OCI-LY3 (cell line): ENCODE measurements around the gene COPZ2.
A peak's percentile ranks its signal among the peaks of the same experiment; 100 is the strongest.
"Not testable (repeated sequence)": the region's sequence is repeated elsewhere in the genome, so short reads cannot be mapped to it uniquely, and the experiment has no call there.

Source experiments
- H2AFZ ChIP-seq: fragments of 200-600, 300-600 bp; shearing (Covaris generic); 2 replicates; pipeline ENCODE4 v1.6.0; 2014; ENCODE audit warnings: antibody characterized with exemption, low read depth, low read length
- H3K27ac ChIP-seq: fragments of 200-600, 300-600 bp; sonication (generic); 2 replicates; pipeline ENCODE4 v1.5.1; 2014; ENCODE audit warnings: mild to moderate bottlenecking, low read length, moderate library complexity, mixed read lengths
- H3K27me3 ChIP-seq: fragments of 200-600, 300-600 bp; sonication (generic); 2 replicates; pipeline ENCODE4 v1.6.1; 2014; ENCODE audit warnings: low read depth, low read length, mixed read lengths
- H3K36me3 ChIP-seq: fragments of 200-600, 300-600 bp; sonication (generic); replicated peaks from 2 replicates; pipeline ENCODE3; 2014; ENCODE audit warnings: low read depth, low read length, mixed read lengths
- H3K4me1 ChIP-seq: fragments of 300-600, 200-600 bp; sonication (generic); 2 replicates; pipeline ENCODE4 v1.6.1; 2014; ENCODE audit warnings: low read length, mixed read lengths
- H3K4me2 ChIP-seq: fragments of 200-600, 300-600 bp; sonication (generic); 2 replicates; pipeline ENCODE4 v1.6.1; 2014; ENCODE audit warnings: low read length, mixed read lengths
- H3K4me3 ChIP-seq: fragments of 300-600, 200-600 bp; sonication (generic); 2 replicates; pipeline ENCODE4 v1.5.1; 2014; ENCODE audit warnings: antibody characterized with exemption, mild to moderate bottlenecking, low read length, moderate library complexity
- H3K79me2 ChIP-seq: fragments of 300-600, 200-600 bp; shearing (Covaris generic); 2 replicates; pipeline ENCODE4 v1.6.1; 2014; ENCODE audit warnings: mild to moderate bottlenecking, low read length, mixed read lengths
- H3K9ac ChIP-seq: fragments of 300-600, 200-600 bp; shearing (Covaris generic); 2 replicates; pipeline ENCODE4 v1.6.0; 2014; ENCODE audit warnings: mild to moderate bottlenecking, low read length, moderate library complexity
- H3K9me3 ChIP-seq: fragments of 200-600, 300-600 bp; shearing (Covaris generic); 2 replicates; pipeline ENCODE4 v1.6.1; 2014; ENCODE audit warnings: low read length, mixed read lengths; ENCODE audit not compliant: insufficient read depth
- H4K20me1 ChIP-seq: fragments of 200-600, 300-600 bp; sonication (generic); 2 replicates; pipeline ENCODE4 v1.6.1; 2016; ENCODE audit warnings: low read length, mixed read lengths; ENCODE audit not compliant: insufficient read depth
- EZH2phosphoT487 ChIP-seq: fragments of 200-600 bp; shearing (Covaris generic); IDR thresholded peaks from 2 replicates; pipeline ENCODE4 v1.6.1; 2018; ENCODE audit warnings: antibody characterized with exemption, mixed run types, low read depth
- TF ChIP-seq, protein P1 (sequence below): fragments of 200-600, 300-600 bp; sonication (generic); IDR thresholded peaks from 2 replicates; pipeline ENCODE4 v1.5.1; 2014; ENCODE audit warnings: antibody characterized with exemption, low read length, low read depth

Gene COPZ2, protein sequence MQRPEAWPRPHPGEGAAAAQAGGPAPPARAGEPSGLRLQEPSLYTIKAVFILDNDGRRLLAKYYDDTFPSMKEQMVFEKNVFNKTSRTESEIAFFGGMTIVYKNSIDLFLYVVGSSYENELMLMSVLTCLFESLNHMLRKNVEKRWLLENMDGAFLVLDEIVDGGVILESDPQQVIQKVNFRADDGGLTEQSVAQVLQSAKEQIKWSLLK

DNA sequence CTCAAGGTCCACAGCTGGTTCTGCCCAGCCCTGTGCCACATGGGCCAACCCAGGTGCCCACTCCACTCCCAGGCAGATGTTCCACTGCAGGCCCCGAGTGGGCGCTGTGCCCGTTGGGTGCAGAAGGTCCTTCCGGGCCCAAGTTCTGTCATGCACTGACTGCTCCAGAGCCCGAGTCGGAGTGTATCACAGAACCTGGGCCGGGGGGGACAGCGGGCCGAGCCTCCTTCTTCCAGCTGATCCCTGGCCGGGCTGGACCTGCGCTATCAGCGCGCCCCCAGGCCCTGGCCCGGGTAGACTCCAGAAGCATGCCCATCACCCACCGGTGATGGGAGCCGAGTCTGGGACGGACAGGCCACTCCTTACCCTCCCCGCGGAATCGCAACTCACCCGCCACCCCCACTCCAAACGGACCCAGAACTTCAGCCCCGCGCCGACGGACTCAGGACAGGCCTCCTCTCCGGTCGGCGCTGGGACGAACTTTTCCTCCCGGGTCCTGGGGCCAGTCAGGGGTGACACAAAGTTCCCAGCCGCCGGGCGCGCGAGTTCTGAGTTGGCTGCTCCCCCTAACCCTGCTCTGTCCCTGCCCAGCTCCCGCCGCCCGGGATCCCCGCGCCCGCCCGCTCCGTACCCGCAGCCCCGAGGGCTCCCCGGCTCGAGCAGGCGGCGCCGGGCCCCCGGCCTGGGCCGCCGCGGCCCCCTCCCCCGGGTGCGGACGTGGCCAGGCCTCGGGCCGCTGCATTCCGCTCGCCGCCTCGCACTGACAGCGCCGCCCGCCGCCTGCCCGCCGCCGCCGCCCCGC lies at the start of gene COPZ2:
COPZ2 (minus strand) TSS at position 762 of the 802 bp plus-strand sequence; CDS start at position 742, 20 bp downstream.
- peaks cover 22% of the 10 kb centered on the region for H3K4me1 ChIP-seq
- H3K4me3 ChIP-seq: peak within 1 kb of the TSS; percentile 86
- H3K9ac ChIP-seq: peak within 1 kb of the TSS; percentile 84
- peak within 1 kb of the TSS; percentile 96 for H2AFZ ChIP-seq
- no peaks in the 10 kb centered on the region for H3K36me3 ChIP-seq
- no peaks in the 10 kb centered on the region for H3K9me3 ChIP-seq
- H3K27me3 ChIP-seq: no peaks in the 10 kb centered on the region
- H3K4me2 ChIP-seq: peak within 1 kb of the TSS; percentile 100
- H3K27ac ChIP-seq: no peak within 1 kb of the TSS
- H3K79me2 ChIP-seq: no peaks in the 10 kb centered on the region
- TF ChIP-seq EZH2phosphoT487: no peak
- TF ChIP-seq, protein P1, sequence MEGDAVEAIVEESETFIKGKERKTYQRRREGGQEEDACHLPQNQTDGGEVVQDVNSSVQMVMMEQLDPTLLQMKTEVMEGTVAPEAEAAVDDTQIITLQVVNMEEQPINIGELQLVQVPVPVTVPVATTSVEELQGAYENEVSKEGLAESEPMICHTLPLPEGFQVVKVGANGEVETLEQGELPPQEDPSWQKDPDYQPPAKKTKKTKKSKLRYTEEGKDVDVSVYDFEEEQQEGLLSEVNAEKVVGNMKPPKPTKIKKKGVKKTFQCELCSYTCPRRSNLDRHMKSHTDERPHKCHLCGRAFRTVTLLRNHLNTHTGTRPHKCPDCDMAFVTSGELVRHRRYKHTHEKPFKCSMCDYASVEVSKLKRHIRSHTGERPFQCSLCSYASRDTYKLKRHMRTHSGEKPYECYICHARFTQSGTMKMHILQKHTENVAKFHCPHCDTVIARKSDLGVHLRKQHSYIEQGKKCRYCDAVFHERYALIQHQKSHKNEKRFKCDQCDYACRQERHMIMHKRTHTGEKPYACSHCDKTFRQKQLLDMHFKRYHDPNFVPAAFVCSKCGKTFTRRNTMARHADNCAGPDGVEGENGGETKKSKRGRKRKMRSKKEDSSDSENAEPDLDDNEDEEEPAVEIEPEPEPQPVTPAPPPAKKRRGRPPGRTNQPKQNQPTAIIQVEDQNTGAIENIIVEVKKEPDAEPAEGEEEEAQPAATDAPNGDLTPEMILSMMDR: peak; percentile 73
- H4K20me1 ChIP-seq: no peaks in the 10 kb centered on the region

DNA sequence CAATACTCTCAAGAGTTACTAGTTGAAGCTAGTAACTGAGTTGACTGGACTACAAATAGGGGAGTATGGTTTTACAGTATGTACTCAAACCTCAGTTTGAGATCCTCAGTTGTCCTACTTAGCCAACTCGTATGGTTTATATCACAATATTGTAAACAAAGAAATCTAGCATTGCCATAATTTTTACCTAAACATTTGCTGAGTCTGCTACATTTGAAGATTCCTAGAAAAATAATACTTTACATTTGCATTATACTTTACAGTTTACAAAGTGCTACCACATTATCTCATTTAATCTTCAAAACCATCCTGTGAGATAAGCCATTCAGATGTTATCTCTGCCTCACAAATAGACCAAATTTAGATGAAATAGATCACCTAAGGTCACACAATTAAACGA lies 47.3 kb upstream of the COPZ2 start:
- H2AFZ ChIP-seq: no peak overlapping the region
- H3K27ac ChIP-seq: no peak overlapping the region
- H3K4me1 ChIP-seq: no peaks in the 10 kb centered on the region
- H3K9me3 ChIP-seq: no peaks in the 10 kb centered on the region
- no peaks in the 10 kb centered on the region for H3K36me3 ChIP-seq
- no peak overlapping the region for H3K9ac ChIP-seq
- no peak for TF ChIP-seq EZH2phosphoT487
- TF ChIP-seq, protein P1: no peak
- peaks cover 87% of the 10 kb centered on the region for H3K79me2 ChIP-seq
- H4K20me1 ChIP-seq: peaks cover 32% of the 10 kb centered on the region
- H3K27me3 ChIP-seq: no peaks in the 10 kb centered on the region
- no peak overlapping the region for H3K4me3 ChIP-seq
- no peak overlapping the region for H3K4me2 ChIP-seq

DNA sequence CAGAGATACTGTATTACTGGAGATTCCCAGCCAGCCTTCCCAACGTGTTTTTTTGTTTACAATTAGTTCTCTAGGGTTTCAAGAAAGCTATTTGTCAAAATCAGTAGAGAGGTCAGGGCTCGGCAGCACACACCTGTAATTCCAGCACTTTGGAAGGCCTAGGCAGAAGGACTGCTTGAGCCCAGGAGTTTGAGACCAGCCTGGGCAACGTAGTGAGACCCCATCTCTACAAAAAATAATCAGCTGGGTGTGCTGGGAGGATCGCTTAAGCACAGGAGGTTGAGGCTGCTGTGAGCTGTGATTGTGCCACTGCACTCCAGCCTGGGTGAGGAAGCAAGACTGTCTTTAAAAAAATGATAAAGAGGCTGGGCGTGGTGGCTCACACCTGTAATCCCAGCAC lies 44.3 kb upstream of the COPZ2 start:
- no peak overlapping the region for H3K4me2 ChIP-seq
- H4K20me1 ChIP-seq: peaks cover 39% of the 10 kb centered on the region
- no peak for TF ChIP-seq EZH2phosphoT487
- TF ChIP-seq, protein P1: no peak
- no peak overlapping the region for H3K27ac ChIP-seq
- H3K4me3 ChIP-seq: no peak overlapping the region
- H2AFZ ChIP-seq: no peak overlapping the region
- H3K79me2 ChIP-seq: peaks cover 83% of the 10 kb centered on the region
- H3K9me3 ChIP-seq: no peaks in the 10 kb centered on the region
- no peak overlapping the region for H3K9ac ChIP-seq
- no peaks in the 10 kb centered on the region for H3K4me1 ChIP-seq
- H3K27me3 ChIP-seq: no peaks in the 10 kb centered on the region
- H3K36me3 ChIP-seq: no peaks in the 10 kb centered on the region

DNA sequence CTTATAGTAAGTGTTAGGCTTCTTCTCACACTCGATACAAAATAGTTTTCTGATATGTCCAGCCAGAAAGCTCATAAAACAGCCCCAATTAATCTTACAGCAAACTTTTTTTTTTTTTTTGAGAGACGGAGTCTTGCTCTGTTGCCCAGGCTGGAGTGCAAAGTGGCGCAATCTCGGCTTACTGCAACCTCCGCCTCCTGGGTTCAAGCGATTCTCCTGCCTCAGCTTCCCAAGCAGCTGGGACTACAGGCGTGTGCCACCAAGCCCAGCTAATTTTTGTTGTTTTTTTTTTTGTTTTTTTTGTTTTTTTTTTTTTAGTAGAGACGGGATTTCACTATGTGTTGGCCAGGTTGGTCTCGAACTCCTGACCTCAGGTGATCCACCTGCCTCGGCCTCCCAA lies 39.6 kb upstream of the COPZ2 start:
- not testable (repeated sequence) for H3K27ac ChIP-seq, H3K9me3 ChIP-seq, H3K27me3 ChIP-seq, H2AFZ ChIP-seq, H3K4me3 ChIP-seq, H3K9ac ChIP-seq, H3K4me2 ChIP-seq, H3K4me1 ChIP-seq
- Histone ChIP-seq H3K79me2 (peaks cover 46% of the 10 kb centered on the region), H3K36me3 (peaks cover 19% of the 10 kb centered on the region), H4K20me1 (peaks cover 21% of the 10 kb centered on the region)
